GM18520 (cell line): Measurements from ENCODE around the gene CCNB1.
"Not testable (repeated sequence)": the region's sequence is repeated elsewhere in the genome, so short reads cannot be mapped to it uniquely, and the experiment has no call there.

Source experiments
- ATAC-seq: cut with Tn5 transposase; IDR thresholded peaks from one replicate; pipeline ENCODE4 v1.9.1; 2021; ENCODE audit not compliant: unreplicated experiment

Gene CCNB1

DNA sequence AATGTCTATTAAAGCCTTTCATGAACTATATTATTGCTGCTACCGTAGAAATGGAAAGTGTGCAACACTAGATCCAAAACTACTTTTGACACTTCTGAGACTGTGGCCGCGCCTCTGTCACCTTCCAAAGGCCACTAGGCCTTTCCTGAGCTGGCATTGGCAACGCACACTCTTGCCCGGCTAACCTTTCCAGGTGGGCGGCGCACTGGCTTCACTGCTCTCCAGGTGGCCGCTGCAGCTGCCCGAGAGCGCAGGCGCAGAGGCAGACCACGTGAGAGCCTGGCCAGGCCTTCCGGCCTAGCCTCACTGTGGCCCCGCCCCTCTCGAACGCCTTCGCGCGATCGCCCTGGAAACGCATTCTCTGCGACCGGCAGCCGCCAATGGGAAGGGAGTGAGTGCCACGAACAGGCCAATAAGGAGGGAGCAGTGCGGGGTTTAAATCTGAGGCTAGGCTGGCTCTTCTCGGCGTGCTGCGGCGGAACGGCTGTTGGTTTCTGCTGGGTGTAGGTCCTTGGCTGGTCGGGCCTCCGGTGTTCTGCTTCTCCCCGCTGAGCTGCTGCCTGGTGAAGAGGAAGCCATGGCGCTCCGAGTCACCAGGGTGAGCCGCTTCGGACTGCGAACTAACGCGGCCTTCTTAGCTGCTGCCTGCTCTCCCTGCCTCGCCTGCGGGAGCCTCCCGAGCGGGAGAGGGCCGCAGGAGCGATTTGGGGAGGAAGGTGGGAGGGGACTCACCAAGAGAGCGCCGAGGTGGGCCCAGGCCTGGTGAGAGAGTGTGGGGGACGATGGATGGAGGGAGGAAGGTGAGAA lies at the start of gene CCNB1:
TSS of gene CCNB1 (plus strand) at position 465 of the 807 bp plus-strand sequence. CDS start at position 578, 113 bp downstream.
- ATAC-seq: peak; percentile 100

DNA sequence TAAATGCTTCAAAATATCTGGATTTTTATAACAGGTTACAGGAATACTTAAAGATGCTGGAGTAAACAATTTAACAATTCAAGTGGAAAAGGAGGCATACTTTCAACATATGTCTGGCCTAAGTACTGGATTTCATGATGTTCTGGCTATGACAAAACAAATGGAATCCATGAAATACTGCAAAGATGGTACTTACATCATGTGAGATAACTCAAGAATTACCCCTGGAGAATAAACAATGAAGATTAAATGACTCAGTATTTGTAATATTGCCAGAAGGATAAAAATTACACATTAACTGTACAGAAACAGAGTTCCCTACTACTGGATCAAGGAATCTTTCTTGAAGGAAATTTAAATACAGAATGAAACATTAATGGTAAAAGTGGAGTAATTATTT lies 37.5 kb upstream of the CCNB1 start:
- ATAC-seq: no peak

DNA sequence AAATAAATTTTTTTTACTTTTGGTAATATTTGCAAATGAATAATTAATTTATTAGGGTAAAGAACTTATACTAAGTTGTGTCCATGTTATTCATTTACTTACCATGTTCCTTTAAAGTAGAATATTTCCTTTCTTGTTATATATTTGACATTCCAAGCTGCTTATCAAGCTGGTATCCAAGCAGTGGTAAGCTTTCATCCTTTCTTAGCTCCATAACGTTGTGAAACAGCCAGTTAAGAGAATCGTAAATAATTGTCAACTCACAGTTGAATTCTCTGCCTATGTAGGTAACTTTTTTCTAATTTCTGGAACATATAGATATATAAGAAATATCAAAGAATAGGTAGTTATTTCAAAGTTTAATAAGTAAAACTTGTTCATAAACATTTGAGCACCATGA lies 36.7 kb upstream of the CCNB1 start:
- no peak for ATAC-seq

DNA sequence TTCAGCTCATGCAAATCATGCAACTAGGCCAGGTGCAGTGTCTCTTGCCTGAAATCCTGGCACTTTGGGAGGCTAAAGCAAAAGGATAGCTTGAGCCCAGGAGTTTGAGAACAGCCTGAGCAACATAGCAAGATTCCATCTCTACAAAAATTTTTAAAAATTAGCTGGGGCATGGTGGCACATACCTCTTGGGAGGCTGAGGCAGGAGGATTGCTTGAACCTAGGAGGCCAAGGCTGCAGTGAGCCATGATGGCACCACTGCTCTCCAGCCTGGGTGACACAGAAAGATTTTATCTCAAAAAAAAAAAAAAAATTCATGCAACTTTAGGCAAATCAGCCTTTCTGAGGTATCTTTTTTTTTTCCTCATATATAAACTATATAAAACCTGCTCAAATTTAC lies 35.6 kb upstream of the CCNB1 start:
- no peak for ATAC-seq

DNA sequence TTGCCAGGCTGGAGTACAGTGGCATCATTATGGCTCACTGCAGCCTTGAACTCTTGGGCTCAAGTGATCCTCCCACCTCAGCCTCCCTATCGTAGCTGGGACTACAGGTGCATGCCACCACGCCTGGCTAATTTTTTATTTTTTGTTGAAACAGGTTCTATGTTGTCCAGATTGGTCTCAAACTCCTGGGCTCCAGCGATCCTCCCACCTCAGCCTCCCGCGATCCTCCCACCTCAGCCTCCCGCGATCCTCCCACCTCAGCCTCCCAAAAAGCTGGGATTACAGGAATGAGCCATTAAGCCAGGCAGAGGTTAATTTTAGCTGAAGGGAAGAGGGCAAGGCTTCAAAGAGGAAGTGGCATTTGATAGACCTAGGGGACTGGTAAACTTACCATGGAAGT lies 32.8 kb upstream of the CCNB1 start:
- no peak for ATAC-seq

DNA sequence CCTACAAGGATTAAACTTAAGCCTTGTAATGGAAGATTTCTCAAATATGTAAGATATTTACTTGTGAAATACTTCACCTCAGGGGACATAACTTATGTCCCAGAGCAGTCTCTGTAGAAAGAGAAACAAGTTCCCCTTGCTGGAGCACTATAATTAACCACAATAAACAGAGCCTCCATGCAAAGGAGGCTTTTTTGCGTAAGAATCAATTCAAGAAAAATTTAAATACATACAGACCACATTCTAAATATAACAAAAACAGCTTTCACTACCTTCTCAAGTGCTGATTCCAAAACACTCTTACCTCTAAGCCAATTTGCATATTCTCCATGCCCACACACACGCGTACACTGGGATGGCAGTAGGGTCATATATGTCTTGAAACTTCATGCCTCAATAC lies 30.7 kb upstream of the CCNB1 start:
- peak; percentile 77 for ATAC-seq

DNA sequence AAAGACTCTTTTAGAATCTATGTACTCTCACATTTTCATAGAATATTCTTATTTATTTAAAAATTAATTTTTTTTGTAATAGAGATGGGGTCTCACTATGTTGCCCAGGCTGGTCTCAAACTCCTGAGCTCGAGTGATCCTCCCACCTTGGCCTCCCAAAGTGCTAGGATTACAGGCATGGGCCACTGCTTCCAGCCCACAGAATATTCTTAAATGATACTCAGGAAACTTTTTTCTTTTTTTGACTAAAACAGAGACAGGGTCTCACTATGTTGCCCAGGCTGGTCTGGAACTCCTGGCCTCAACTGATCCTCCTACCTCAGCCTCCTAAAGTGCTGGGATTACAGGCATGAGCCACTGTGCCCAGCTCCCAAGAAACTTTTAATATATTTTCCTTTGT lies 29.7 kb upstream of the CCNB1 start:
- not testable (repeated sequence) for ATAC-seq

DNA sequence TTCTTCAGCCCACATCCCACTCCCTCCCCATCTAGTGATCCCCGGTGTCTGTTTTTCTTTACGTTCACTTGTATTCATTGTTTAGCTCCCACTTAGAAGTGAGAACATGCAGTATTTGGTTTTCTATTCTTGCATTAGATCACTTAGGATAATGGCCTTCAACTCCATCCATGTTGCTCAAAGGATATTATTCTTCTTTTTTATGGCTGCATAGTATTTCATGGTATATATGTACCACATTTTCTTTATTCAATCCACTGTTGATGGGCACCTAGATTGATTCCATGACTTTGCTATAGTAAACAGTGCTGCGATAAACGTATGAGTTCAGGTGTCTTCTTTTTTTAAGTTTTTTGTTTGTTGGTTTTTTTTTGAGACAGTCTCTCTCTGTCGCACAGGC lies 29.1 kb upstream of the CCNB1 start:
- no peak for ATAC-seq

DNA sequence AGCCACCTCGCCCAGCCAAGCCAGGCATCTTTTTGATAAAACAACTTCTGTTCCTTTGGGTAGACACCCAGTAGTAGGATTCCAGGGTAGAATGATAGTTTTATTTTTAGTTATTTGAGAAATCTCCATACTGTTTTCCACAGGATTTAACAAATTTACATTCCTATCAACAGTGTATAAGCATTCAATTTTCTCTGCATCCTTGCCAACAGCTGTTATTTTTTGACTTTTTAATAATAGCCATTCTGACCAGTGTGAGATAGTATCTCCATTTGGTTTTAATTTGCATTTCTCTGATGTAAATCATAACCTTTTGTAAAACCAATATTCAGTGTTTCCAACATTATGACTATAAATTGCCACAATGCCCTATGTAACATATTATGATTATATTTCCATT lies 28.2 kb upstream of the CCNB1 start:
- ATAC-seq: no peak

DNA sequence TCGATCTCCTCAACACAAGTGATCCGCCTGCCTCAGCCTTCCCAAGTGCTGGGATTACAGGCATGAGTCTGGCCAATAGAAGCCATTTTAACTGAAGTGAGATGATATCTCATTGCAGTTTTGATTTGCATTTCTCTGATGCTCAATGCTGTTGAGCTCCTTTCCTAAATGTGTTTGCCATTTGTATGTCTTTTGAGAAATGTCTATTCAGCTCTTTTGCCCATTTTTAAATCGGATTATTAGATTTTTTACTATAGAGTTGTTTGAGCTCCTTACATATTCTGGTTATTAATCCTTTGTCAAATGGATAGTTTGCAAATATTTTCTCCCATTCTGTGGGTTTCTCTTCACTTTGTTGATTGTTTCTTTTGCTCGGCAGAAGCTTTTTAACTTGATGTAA lies 26.7 kb upstream of the CCNB1 start:
- not testable (repeated sequence) for ATAC-seq

DNA sequence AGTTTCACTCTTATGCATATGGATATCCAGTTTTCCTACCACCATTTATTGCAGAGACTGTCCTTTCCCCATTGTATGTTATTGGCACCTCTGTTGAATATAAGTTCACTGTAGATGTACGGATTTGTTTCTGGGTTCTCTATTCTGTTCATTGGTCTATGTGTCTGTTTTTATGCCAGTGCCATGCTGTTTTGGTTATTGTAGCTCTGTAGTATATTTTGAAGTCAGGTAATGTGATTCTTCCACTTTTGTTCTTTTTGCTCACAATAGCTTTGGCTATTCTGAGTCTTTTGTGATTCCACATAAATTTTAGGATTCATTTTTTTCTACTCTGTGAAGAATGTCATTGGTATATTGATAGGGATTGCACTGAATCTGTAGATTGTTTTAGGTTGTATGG lies 26.1 kb upstream of the CCNB1 start:
- no peak for ATAC-seq

DNA sequence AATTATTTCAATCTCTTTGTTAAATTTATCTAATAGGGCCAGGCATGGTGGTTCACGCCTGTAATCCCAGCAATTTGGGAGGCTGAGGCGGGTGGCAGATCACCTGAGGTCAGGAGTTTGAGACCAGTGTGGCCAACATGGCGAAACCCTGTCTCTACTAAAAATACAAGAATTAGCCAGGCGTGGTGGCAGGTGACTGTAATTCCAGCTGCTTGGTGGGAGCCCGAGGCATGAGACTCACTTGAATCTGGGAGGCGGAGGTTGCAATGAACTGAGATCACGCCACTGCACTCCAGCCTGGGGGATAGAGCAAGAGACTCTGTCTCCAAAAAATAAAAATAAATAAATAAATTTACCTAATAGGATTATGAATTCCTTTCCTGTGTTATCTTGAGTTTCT lies 18.4 kb upstream of the CCNB1 start:
- not testable (repeated sequence) for ATAC-seq

DNA sequence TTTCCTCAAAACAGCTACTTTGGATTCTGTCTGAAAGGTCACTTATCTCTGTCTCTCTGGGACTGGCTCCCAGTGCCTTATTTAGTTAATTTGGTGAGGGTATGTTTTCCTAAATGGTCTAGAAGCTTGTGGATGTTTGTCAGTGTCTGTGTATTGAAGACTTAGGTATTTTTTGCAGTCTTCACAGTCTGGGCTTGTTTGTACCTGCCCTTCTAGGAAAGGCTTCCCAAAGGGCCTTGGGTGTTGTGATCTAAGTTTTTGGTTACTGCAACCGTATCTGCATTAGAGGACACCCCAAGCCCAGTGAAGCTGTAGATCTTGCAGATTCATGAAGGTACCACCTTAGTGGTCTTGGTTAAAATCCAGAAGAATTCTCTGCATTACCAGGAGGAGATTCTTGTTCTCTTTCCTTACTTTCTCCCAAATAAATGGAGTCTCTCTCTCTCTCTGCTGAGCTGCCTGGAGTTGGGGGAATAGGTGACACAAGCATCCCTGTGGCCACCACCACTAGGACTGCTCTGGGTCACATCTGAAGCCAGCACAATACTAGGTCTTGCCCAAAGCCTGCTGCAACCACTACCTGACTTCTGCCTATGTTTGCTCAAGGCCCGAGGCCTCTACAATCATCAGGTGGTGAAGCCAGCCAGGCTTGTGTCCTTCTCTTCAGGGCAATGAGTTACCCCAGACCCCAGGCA lies 17.8 kb upstream of the CCNB1 start:
- ATAC-seq: no peak

DNA sequence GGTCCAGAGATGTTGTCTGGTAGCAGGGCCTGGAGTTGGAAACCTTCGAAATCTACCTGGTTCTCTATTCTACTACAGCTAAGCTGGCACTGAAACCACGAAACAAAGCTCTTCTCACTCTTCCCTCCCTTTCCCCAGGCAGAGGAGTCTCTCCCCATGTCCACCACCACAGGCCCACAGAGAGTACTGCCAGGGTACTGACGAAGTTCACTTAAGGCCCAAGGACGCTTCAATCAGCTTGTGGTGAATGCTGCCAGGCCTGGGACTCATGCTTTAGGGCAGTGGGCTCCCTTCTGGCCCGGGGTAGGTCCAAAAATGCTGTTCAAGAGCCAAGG lies 17.3 kb upstream of the CCNB1 start:
- ATAC-seq: no peak

DNA sequence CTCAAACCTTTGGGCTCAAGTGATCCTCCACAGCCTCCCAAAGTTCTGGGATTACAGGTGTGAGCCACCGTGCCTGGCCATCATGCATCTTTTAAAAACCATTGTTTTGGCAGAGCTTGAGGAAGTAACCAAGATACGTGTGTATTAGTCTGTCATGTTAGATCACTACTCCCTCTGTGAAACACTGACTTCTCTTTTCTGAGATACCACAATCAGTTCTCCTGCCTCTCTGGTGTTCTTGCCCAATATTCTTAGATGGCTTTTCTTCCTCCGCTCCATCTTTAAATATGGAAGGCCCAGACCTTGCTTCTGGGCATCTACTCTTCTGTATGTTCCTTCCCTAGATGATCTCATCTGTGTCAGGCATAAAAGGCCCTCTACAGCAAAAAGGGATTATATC lies 14.2 kb upstream of the CCNB1 start:
- ATAC-seq: no peak

DNA sequence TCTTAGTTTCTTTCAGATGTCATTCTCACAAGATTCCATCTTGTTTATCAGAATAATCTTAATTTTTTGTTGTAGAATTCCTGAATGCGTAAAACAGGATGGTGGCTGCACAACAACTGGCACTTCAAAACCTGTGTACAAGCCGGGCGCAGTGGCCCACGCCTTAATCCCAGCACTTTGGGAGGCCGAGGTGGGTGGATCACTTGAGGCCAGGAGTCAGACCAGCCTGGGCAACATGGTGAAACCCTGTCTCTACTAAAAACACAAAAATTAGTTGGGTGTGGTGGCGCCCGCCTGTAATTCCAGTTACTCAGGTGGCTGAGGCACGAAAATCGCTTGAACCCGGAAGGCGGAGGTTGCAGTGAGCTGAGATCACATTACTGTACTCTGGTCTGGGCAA lies 10.5 kb upstream of the CCNB1 start:
- no peak for ATAC-seq

DNA sequence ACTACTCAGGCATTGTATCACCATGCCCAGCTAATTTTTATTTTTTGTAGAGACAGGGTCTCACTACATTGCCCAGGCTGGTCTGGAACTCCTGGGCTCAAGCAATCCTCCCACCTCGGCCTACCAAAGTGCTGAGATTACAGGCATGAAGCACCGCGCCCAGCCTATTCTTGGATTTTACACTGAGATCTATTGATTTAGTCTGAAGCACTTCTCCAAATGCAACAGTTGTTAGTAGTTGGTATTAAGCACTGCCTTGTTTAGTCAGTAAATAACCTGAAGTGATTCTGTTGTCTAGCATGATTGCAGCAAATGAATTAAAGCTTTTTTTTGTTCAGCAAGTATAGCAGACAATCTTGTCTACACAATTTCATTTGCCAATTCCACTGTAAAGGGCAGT lies 8.9 kb upstream of the CCNB1 start:
- no peak for ATAC-seq

DNA sequence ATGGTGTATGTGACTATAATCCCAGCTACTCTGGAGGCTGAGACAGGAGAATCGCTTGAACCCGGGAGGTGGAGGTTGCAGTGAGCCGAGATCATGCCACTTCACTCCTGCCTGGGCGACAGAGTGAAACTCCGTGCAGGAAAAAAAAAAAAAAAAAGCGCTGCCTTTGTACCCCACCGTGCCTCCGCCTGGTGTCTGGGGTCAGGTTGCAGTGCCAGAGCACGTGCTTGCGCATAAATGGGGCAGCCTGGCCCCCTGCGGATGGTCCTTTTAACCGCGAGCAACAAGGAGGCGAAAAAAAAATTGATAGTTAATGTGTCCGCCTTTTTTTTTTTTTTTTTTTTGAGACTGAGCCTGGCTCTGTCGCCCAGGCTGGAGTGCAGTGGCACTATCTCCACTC lies 6.3 kb upstream of the CCNB1 start:
- ATAC-seq: no peak

DNA sequence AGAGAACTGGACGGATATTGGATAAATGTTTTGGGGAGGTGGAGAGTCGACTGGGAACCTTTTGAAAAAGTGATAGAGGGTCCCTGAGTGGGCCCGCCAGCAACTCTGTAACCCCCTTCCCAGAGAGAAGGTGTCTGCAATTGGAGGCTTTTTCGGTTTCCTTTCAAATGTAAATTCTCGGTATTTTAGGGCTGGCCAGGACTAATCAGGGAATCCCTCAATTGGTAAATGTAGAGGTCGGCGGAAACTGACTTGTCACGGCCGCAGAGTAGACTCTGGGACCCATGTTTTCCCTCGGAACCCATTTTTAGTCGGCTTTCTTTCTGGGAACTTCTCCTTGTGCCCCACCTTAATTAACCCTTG lies 524 bp downstream of the CCNB1 start:
- no peak for ATAC-seq

DNA sequence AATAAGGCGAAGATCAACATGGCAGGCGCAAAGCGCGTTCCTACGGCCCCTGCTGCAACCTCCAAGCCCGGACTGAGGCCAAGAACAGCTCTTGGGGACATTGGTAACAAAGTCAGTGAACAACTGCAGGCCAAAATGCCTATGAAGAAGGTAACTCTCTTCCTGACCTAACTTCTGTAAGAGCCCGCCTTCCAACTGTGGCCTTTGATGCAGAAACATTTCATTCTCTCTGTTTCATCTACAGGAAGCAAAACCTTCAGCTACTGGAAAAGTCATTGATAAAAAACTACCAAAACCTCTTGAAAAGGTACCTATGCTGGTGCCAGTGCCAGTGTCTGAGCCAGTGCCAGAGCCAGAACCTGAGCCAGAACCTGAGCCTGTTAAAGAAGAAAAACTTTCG lies 979 bp downstream of the CCNB1 start:
- no peak for ATAC-seq

DNA sequence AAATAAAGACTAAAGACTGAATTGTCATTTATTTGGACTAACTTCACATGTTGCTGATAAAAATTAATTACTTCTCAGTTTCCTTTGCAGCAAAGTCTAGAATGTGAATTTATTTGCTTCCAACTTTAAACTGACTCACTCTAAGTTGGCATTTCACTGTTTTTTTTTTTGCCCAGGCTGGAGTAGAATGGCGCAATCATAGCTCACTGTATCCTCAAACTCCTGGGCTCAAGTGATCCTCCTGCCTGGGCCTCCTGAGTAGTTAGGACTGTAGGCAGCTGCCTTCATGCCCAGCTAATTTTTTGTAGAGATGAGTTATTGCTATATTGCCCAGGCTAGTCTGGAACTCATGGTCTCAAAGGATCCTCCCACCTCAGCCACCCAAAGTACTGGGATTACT lies 3.5 kb downstream of the CCNB1 start:
- no peak for ATAC-seq

DNA sequence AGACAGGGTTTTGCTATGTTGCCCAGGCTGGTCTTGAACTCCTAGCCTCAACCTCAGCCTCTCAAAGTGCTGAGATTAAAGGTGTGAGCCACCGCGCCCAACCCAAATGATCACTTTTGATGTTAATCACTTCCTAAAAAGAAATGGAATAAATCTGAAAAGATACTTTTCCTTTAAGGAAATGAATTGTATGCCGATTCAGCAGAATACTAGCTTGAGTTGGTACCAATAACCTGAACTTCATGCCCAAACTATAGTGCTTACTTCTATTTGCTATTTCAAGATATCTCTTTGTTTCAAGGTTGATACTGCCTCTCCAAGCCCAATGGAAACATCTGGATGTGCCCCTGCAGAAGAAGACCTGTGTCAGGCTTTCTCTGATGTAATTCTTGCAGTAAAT lies 4.0 kb downstream of the CCNB1 start:
- no peak for ATAC-seq
